Mammary epithelial cell (primary cell): ENCODE data around the gene XPO6.

Experiments
- CTCF ChIP-seq, 2 donors: IDR thresholded peaks in 1 of 2; conservative IDR thresholded peaks in 1 of 2; 2 replicates each; pipeline ENCODE4 v1.5.1; 2011 to 2012; ENCODE audit warnings: inconsistent platforms in 2 of 2, low read length in 2 of 2, mild to moderate bottlenecking in 2 of 2, control low read depth in 1 of 2, low read depth in 1 of 2; ENCODE audit not compliant: insufficient read depth in 1 of 2; ENCODE audit errors: extremely low read depth in 1 of 2
- EZH2 ChIP-seq: IDR thresholded peaks from 2 replicates; pipeline ENCODE4 v1.6.1; 2012; ENCODE audit warnings: low read length, inconsistent platforms, borderline replicate concordance

GRCh38 chr16:28092721-28093384, 118.9 kb downstream of the XPO6 start:
- TF ChIP-seq CTCF (conservative IDR thresholded peaks at IDR 0.05 in 1 of 2, IDR thresholded peaks at IDR 0.05 in 1 of 2; ENCODE audit: extremely low read depth in 1 of 2, insufficient read depth in 1 of 2, low read depth in 1 of 2, low read length in 2 of 2), result no peak
- TF ChIP-seq EZH2, result no peak
